Vagina (tissue), 2 donors: Measurements from ENCODE around the gene TWNK.

Experiments used
- CTCF ChIP-seq, 3 experiments: fragments of 450-650 bp in 2 of 3; fragments of 200-600 bp in 1 of 3; sonication (generic) in 1 of 3; IDR thresholded peaks; one replicate each; pipeline ENCODE4 v1.5.1; 2017 to 2019; ENCODE audit warnings: antibody characterized with exemption in 3 of 3, mild to moderate bottlenecking in 2 of 3, moderate library complexity in 2 of 3
- POLR2A ChIP-seq, 2 donors: fragments of 450-650 bp; IDR thresholded peaks; one replicate each; pipeline ENCODE4 v1.6.1; 2017; ENCODE audit warnings: antibody characterized with exemption in 2 of 2, mild to moderate bottlenecking in 2 of 2, moderate library complexity in 2 of 2
- POLR2AphosphoS5 ChIP-seq, 2 donors: sonication (generic); formaldehyde crosslinking; IDR thresholded peaks; one replicate each; pipeline ENCODE4 v1.9.0; 2017; ENCODE audit warnings: antibody characterized with exemption in 2 of 2, mild to moderate bottlenecking in 2 of 2, low read depth in 1 of 2; ENCODE audit not compliant: insufficient read depth in 1 of 2

GRCh38 chr10:101000127-101000914 is 13.0 kb downstream of the TWNK start:
- TF ChIP-seq CTCF (IDR thresholded peaks at IDR 0.05) = no peak
- no peak for TF ChIP-seq POLR2A (IDR thresholded peaks at IDR 0.05)
- peak in 1 of 2 donors; percentile 25 for TF ChIP-seq POLR2AphosphoS5 (IDR thresholded peaks at IDR 0.05; ENCODE audit: insufficient read depth in 1 of 2, low read depth in 1 of 2)
